HG03064 (cell line): ENCODE data around the gene PRKCA.

Source experiments
- ATAC-seq: cut with Tn5 transposase; IDR thresholded peaks from one replicate; pipeline ENCODE4 v1.9.1; 2021; ENCODE audit warnings: low read depth; ENCODE audit not compliant: unreplicated experiment

PRKCA gene

DNA sequence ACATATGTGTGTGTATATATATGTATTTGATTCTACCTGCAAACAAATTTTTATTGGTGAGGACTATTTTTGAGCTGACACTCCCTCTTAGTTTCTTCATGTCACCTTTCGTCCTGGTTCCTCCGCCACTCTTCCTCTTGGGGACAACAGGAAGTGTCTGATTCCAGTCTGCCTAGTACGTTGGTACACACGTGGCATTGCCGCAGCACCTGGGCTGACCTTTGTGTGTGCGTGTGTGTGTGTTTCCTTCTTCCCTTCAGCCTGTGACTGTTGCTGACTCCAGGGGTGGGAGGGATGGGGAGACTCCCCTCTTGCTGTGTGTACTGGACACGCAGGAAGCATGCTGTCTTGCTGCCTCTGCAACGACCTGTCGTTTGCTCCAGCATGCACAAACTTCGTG lies 503.2 kb downstream of the PRKCA start:
- ATAC-seq = no peak

DNA sequence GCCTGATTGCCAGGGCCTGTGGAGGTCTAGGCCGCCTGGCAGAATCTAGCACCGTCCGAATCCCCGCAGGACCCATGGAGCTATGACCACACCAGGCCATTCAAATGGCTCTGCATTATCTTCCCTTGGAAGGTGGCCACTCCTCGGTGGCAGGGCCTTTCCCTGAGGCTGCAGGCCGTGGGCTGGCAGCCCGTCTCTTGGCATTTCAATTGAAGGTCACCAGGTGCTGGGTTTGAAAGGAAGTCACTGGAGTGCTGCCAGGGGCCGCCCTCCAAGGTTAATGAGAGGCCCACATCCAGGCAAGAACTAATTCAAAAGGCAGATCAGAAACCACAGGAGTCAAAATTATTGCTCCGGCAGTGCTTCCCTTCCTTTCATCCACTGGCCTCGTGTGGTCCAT lies 504.8 kb downstream of the PRKCA start:
- ATAC-seq = no peak

DNA sequence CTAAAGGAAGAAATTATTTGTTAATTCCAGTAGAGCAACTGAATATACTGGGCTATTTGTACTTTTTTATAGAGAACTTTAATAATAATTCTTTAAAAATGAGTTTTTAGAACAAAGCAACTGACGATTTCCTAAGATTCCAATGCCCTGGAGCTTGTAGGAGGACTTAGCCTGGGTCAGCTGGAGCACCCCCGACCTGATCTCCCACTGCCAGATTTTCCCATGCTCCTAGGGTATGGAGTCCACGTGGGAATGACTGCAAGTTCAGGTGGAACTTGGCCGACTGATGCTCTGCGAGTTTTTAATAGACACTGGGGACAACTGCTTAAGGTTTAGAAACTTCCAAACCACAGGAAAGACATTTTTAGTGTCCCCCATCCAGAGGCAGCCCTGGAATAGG lies 507.0 kb downstream of the PRKCA start:
- ATAC-seq = no peak

- no peak for ATAC-seq
Observed at GRCh38 chr17:66810951-66811682, 508.7 kb downstream of the PRKCA start.

DNA sequence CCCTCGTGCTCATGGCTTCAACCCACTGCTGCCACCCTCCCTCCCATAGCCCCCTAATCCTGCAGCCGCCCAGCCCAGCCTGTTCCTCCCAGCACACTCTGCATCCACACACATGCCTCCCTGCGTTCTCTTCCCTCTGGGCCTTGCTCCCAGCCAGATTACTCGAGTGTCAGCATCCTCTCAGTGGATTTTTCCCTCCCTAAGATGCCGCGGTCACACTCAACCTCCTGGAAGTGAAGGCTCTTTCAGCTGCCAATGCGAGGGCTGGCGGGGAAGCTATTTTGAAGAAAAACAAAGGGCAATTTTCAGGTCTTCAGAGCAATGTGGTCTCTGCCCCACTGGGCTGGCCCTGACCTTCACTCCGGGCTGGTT lies 509.3 kb downstream of the PRKCA start:
- ATAC-seq = no peak

- no peak for ATAC-seq
Observed at GRCh38 chr17:66812571-66812970, 510.2 kb downstream of the PRKCA start.

GRCh38 chr17:66813296-66813695 lies 510.9 kb downstream of the PRKCA start:
- ATAC-seq = no peak

- no peak for ATAC-seq
Observed at GRCh38 chr17:66814026-66814425, 511.6 kb downstream of the PRKCA start.

DNA sequence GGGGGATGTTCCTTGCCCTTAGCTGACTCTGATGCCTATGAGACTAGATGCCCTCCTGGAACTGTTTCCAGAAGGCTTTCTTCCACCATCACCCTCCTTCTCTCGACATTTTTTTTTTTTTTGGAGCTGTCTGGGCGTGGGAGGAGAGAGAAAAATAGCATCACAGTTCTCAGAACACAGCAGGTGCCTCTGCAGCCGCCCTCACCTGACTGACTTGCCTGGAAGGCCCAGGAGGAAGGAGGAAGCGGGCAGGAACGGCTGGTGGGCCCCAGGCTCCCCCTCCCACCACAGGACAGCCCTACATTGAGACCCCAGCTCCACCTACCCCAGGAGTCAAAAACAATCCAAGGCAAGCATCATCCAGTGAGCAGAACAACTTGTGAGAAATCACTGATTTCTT lies 512.2 kb downstream of the PRKCA start:
- no peak for ATAC-seq

GRCh38 chr17:66817750-66818149 lies 515.3 kb downstream of the PRKCA start:
- ATAC-seq = no peak

- ATAC-seq = no peak
Observed at GRCh38 chr17:66819466-66819865, 517.1 kb downstream of the PRKCA start.

GRCh38 chr17:66822009-66822408 lies 519.6 kb downstream of the PRKCA start:
- no peak for ATAC-seq

- no peak for ATAC-seq
Observed at GRCh38 chr17:66826856-66827255, 524.4 kb downstream of the PRKCA start.

DNA sequence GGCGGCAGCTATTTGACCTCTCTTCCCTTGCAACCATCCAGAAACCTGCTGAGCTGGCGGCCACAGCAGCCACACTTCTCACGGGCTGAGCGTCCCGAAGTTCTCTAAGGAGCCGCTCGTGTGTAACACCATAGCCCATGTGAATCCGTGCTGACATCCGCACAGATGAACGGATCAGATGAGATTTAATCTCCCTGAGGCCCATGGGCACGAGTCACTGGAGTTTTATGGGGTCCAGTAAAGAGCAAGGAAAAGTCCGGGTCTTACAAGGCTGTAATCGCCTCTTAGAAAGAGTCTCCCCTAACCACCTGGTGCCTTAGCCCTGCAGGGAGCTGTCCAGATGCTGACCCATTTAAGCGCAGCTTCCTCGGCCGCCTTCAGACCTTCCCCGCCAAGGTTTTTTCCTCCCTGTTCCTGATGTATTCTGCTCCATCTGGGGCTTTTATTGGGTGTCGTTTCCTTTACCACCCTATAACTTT lies 527.0 kb downstream of the PRKCA start:
- no peak for ATAC-seq

DNA sequence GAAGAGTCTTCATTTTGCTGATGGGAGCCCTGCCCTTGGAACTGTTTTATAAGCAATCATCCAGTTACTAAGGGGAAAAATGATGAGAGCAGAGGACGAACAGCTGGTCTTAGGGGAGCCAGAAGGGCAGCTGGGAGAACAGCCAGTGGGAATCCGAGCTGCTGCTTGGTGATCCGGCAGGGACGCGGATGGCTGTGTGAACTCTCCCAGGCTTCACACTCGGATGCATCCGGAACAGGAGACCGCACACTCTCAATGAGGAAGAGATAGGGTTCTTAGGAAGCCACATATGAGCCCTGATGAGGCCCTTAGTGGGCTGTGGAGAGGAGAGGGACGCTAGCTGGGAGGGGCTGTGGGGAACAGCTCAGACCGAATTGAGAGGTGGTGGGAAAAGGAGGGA lies 527.5 kb downstream of the PRKCA start:
- ATAC-seq = no peak

DNA sequence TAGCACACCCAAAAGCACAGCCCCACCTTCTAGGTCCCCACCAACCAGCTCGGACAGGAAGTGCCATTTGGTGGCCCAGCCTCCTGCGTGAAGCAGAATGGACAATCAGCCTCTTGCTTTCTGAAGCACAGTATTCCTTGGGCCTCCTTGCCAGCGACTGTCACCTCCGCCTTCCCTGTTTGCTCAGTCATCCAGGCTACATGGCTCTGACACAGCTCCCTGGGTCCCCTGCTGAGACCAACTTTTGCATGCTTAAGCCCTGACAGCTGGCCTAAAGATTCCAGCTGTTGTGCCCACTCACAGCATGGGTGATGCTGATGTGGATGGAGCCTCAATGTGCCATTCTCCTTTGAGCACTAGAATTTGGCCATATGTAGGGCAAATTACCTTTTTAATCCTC lies 528.0 kb downstream of the PRKCA start:
- no peak for ATAC-seq

GRCh38 chr17:66831383-66832210 lies 529.2 kb downstream of the PRKCA start:
- ATAC-seq = no peak

GRCh38 chr17:66833201-66833600 lies 530.8 kb downstream of the PRKCA start:
- no peak for ATAC-seq

- no peak for ATAC-seq
Observed at GRCh38 chr17:66834426-66834918, 532.1 kb downstream of the PRKCA start.

GRCh38 chr17:66834919-66835454 lies 532.6 kb downstream of the PRKCA start, which contains the start of gene CACNG5:
CACNG5 (plus strand) TSS chr17:66835117; CDS start chr17:66877333, 42,216 bp downstream.
- no peak for ATAC-seq

- ATAC-seq = no peak
Observed at GRCh38 chr17:66835476-66835875, 533.1 kb downstream of the PRKCA start.
